ENCODE measurements around the gene CD70.
"Not testable (repeated sequence)": the region's sequence is repeated elsewhere in the genome, so short reads cannot be mapped to it uniquely, and the experiment has no call there.

CD70 gene

GRCh38 chr19:6590827-6591319 lies at the start of gene CD70:
TSS of gene CD70 (minus strand) at chr19:6591150. CDS start at chr19:6591002, 148 bp downstream.
- no peak for DNase-seq

DNA sequence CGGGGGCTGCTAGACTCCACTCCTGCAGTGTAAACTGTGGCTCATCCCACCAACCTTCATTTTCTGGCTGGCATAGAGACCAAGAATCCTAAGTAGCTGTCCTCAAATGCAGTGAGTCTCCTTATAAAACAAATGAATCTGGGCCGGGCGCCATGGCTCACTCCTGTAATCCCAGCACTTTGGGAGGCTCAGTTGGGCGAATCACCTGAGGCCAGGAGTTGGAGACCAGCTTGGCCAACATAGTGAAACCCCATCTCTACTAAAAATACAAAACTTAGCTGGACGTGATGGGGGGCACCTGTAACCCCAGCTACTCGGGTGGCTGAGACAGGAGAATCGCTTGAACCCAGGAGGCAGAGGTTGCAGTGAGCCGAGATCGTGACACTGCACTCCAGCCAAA lies 49.4 kb upstream of the CD70 start:
- DNase-seq, result not testable (repeated sequence)

GRCh38 chr19:6639439-6639838 lies 48.5 kb upstream of the CD70 start:
- DNase-seq, result no peak

DNA sequence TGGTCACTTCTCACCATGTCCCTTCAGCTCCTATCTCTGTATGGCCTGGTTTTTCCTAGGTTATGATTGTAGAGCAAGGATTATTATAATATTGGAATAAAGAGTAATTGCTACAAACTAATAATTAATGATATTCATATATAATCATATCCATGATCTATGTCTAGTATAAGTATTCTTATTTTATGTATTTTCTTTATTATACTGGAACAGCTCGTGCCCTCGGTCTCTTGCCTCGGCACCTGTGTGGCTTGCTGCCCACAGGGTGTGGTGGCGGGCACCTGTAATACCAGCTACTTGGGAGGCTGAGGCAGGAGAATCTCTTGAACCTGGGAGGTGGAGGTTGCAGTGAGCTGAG lies 42.5 kb upstream of the CD70 start:
- DNase-seq, result not testable (repeated sequence)

GRCh38 chr19:6632747-6633455 lies 42.0 kb upstream of the CD70 start:
- DNase-seq, result not testable (repeated sequence)

GRCh38 chr19:6632002-6632621 lies 41.2 kb upstream of the CD70 start:
- no peak for DNase-seq

GRCh38 chr19:6626764-6627163 lies 35.8 kb upstream of the CD70 start:
- no peak for DNase-seq

- no peak for DNase-seq
Observed at GRCh38 chr19:6617374-6617773, 26.4 kb upstream of the CD70 start.

- no peak for DNase-seq
Observed at GRCh38 chr19:6616011-6616410, 25.1 kb upstream of the CD70 start.

DNA sequence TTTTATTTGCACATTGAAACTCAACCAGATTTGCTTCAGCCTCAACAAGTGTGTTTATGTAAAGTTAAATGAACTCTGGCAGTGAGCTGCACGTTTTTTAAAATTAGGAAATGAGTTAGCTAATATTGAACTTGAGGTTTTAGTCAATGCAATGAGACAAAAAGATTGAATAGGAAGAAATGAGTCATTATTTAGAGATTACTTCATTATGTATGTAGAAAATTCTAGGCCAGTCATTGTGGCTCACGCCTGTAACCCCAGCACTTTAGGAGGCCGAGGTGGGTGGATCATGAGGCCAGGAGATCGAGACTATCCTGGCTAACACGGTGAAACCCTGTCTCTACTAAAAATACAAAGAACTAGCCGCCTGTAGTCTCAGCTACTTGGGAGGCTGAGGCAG lies 22.8 kb upstream of the CD70 start:
- peak; percentile 23 for DNase-seq

GRCh38 chr19:6610934-6611852 lies 20.2 kb upstream of the CD70 start:
- DNase-seq, result no peak

- DNase-seq, result no peak
Observed at GRCh38 chr19:6608940-6609339, 18.0 kb upstream of the CD70 start.

DNA sequence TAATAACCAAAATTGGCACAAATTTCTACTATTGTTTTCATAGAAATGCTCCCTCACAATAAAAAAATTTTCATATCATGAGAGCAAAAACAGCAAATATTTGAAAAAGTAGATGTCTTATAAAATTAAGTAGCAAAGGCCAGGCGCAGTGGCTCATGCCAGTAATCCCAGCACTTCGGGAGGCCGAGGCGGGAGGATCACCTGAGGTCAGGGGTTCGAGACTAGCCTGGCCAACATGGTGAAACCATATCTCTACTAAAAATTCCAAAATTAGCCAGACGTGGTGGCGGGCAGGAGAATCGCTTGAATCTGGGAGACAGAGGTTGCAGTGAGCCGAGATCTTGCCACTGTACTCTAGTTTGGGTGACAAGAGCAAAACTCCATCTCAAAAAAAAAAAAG lies 17.2 kb upstream of the CD70 start:
- DNase-seq, result not testable (repeated sequence)

GRCh38 chr19:6606276-6607070 lies 15.5 kb upstream of the CD70 start:
- DNase-seq, result not testable (repeated sequence)

DNA sequence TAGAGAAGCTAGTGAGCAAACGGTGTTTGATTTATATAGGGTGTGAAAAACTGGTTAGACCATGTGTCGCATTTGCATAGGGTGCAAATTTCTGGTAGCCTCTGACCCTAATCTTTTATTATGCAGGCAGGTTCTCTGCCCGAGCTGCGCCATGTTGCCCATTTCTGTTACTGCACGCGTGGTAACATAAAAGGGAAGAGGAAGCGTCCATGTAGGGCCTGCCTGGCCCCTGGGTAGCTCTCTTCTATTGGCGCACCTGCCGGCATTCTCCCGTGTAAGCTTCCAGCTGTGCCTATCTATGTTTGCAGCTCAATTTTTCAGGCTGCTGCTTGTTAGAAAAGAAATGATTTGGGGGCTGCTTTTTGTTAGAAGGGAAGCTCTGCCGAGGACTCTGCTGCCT lies 14.0 kb upstream of the CD70 start:
- DNase-seq, result no peak

GRCh38 chr19:6602729-6603114 lies 11.8 kb upstream of the CD70 start:
- no peak for DNase-seq

GRCh38 chr19:6601537-6602052 lies 10.6 kb upstream of the CD70 start:
- DNase-seq, result not testable (repeated sequence)

DNA sequence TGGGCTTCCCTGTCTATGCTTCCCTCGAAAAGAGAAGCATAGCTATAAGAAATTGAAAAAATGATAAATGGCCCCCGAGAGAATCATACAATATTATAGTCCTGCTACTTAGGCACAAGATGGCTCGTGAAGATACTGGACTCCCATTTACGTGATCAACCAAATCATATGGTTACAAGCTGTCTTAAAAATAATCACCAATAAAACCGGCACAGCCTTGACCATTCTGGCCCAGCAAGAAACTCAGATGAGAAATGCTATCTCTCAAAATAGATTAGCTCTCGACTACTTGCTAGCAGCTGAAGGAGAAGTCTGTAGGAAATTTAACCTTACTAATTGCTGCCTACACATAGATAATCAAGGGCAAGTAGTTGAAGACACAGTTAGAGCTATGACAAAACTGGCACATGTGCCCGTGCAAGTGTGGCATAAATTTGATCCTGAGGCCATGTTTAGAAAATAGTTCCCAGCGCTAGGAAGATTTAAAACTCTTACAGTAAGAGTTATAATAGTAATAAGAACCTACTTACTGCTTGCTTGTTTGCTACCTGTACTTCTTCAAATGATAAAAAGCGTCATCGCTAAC lies 10.1 kb upstream of the CD70 start:
- DNase-seq, result not testable (repeated sequence)

DNA sequence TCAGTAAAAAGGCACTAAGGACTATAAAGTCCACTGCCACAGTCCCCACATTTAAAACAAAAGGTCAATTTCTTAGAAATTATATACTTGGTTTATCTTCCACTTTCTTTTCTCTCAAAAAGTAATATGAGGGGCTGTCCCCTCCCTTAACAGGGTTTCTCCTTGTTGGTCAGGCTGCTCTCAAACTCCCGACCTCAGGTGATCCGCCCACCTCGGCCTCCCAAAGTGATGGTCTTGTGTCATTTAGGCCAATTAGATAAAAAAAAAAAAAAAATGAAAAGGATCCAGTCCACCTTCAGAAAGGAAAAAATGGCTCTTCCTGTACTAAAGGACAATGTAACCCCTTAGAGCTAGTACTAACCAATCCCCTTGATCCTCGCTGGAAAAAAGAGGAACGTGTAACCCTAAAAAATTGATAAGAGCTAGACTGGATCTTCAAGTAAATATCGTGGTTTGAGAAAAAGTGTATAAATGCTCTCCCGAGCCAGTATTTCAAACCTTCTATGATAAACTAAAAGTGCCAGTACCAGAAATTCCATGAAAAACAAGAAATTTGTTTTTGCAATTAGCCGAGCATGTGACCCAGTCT lies 9.0 kb upstream of the CD70 start:
- DNase-seq, result no peak

DNA sequence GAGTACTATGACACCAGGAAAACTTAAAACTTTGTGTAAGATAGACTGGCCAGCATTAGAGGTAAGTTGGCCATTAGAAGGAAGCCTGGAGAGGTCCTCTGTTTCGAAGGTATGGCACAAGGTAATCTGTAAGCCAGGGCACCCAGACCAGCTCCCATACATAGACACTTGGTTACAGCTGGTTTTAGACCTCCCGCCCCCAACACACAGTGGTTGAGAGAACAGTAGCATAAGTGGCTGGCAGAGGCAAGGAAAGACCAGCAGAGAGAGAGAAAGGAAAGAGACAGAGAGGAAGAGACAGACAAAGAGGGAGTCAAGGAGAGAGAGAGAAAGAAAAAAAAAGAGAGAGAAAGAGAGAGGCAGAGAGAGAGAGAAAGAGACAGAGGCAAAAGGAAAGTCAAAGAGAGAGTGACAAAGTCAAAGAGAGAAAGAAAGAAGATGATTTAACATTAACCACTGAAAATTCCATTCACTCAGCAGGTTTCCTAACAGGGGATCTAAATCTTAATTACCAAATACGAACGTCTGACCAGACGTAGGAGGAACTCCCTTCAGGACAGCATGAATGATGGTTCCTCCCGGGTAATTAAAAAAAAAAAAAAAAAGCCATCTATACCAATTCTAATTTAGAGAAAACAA lies 7.4 kb upstream of the CD70 start:
- not testable (repeated sequence) for DNase-seq
